LNCAP (cell line): ENCODE data around the gene CEACAM18.
A peak's percentile ranks its signal among the peaks of the same experiment; 100 is the strongest.

Experiments used
- TF ChIP-seq, protein P1 (sequence below): fragments of 450-650 bp; IDR thresholded peaks from 2 replicates; pipeline ENCODE4 v1.5.1; 2017; ENCODE audit warnings: mild to moderate bottlenecking

The CEACAM18 gene

DNA sequence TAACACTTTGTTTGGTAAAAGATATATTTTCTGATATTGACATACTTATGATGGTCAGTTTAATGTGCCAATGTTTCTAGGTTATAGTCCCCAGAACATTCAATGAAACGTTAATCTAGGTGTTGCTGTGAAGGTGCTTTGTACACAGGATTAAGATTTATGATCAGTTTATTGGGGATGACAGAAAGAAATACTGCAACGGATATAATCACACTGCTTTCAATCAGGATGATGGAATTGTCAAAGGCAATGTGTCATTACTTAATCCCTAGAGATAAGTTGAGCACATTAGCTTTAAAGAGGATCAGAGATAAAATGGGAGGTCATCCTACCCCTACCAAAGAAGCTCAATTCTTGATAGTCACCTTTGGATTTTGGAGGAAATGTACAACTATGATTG is 35.6 kb downstream of the CEACAM18 start:
- TF ChIP-seq, protein P1, sequence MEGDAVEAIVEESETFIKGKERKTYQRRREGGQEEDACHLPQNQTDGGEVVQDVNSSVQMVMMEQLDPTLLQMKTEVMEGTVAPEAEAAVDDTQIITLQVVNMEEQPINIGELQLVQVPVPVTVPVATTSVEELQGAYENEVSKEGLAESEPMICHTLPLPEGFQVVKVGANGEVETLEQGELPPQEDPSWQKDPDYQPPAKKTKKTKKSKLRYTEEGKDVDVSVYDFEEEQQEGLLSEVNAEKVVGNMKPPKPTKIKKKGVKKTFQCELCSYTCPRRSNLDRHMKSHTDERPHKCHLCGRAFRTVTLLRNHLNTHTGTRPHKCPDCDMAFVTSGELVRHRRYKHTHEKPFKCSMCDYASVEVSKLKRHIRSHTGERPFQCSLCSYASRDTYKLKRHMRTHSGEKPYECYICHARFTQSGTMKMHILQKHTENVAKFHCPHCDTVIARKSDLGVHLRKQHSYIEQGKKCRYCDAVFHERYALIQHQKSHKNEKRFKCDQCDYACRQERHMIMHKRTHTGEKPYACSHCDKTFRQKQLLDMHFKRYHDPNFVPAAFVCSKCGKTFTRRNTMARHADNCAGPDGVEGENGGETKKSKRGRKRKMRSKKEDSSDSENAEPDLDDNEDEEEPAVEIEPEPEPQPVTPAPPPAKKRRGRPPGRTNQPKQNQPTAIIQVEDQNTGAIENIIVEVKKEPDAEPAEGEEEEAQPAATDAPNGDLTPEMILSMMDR, result no peak

DNA sequence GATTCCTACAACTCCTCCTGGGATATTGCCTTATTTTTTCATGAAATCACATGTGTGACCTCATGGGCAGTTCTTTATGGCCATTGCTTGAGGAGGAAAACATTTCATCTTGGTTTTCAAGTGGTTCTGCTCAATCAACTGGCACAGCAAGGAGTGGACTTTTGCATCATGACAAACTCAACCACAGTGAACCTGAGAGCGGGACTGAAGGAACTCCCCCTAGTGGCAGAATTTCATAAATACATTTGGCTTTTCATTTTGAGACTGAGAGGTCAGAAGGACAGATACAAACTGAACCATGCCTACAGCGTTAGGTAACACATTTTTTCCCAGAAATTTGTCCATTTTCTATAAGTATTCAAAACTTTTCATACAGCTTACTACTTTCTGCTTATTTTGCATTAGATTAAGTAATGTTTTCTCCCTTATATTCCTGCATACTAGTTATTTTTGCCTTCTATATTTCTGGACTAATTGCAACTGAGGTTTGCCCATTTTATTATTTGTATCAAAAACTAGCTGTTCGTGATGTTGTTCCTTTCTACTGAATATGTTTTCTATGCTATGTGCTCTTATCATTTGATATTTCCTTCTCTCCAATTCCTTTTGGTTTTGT is 36.6 kb downstream of the CEACAM18 start:
- TF ChIP-seq, protein P1, result peak; percentile 79

DNA sequence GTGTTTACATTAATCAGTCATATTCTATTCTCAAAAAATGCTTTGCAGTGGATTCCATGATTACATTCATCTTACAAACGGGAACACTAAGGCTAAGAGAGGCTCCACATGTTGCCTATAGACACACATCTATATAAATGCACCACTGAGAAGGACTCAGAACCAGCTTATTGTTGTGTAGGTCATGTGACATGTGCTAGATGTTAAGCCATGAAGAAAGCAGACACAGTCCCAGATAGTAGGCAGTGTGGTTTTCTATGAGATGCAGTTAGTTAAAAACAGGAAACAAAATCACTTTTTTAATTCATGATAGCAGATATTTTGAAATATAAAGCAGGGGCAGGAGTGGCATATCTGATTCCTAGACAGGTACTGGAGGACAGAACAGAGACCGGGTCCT is 42.4 kb downstream of the CEACAM18 start:
- TF ChIP-seq, protein P1, result no peak

DNA sequence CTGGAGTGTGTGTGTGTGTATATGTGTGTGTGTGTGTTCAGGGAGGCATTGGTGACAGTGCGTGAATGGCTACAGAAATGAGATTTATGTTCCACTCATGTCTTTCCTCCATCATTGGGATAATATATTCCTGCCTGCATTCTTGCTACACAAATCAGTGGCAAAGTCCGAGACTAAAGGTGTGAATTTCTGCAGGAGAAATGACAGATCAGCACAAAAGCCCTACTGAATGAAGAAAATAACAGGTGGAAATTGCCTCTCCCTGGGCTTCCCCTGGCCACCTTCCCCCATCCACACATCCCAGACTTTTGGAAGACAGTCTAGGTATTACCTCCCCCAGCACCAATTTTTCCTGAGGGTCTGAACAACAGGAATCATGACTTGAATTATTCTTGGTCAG is 43.0 kb downstream of the CEACAM18 start:
- TF ChIP-seq, protein P1, result no peak

DNA sequence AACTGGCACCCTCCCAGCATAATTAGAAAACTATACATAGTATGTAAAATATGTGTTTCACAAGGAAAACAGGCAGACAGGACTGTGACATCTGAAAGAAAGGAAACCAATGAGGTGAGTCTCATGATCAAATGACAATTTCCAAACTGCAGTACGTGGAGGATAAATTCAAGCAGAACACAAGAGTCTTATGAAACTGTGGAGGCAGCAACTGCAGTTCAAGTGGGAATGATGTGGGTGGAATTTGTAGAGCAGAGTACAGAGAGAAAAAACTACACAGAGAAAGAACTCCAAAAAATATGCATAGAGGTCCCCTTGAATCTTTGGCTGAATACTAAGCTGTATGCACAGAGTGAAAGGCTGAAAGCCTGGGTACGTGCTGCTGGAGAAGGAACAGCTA is 43.4 kb downstream of the CEACAM18 start:
- TF ChIP-seq, protein P1, result no peak

DNA sequence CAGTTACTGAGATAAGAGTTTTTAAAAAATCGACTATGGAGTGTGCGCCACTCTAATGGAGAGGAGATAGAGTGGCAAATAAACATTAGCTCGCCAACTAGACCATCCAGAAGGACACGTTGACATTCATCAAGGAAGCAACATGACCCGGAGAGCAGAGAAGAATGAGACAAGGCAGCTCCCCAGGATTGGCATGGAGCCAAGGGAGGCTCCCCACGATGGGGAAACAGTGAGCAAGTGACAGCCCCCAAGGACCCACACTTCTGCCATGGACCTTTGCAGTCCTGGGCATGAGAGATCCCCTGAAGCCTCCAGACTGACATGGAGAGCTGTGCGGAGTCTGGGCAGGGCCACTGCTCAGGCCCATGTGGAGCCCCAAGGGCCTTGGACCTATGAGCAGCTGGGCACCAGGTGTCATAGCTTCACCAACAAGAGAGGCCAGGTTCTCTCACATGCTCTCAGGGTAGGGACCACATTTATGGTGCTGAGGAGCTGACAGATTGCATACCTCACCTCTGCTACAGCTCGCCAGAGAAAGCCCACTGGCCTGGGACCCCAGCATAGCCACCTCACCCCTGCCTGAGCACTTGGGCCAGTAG is 46.4 kb downstream of the CEACAM18 start:
- TF ChIP-seq, protein P1, result no peak

DNA sequence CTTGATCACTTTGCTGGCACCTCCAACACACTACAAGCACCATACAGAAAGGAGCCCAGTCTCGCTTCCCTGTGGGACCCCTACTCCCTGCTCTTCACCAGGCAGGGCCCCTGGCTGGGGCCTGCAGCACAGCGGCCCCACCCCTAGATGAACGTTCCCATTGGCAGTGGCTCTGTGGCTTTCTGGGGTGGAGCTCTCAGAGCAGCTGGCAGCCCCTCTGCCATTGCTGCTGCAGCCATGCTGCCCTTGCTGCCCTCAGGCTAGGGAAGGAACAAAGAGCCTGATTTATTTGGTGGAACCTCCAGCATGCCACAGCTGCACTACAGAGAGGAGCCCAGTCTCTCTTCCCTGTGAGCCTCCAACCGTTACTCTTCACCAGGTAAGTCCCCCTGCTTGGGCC is 47.3 kb downstream of the CEACAM18 start:
- TF ChIP-seq, protein P1, result no peak
